Epithelial cell of proximal tubule (primary cell): Measurements from ENCODE around the gene MYO6. TPM values are rescaled to one million over a fixed set of nuclear protein-coding genes. Genes with fewer than 3 reads are reported as not detected.

ENCODE experiments used
- DNase-seq: peaks from one replicate; pipeline ENCODE4 v3.0.0-alpha.2; 2011; ENCODE audit warnings: low read depth
- H3K4me3 ChIP-seq: 2 replicates; pipeline ENCODE4 v1.5.1; 2011; ENCODE audit warnings: low read depth, mild to moderate bottlenecking, low read length
- CTCF ChIP-seq: conservative IDR thresholded peaks from 2 replicates; pipeline ENCODE4 v1.5.1; 2012; ENCODE audit warnings: low read depth, mild to moderate bottlenecking, low read length
- total RNA-seq: library from RNA; depleted of rRNA; stranded (reverse); fragments of >200 nt; gene quantifications from 2 replicates; pipeline ENCODE4 v1.2.3, GENCODE V29; 2015

MYO6 gene
- total RNA-seq, 1 donor from 2014 or later: 50.7 TPM

GRCh38 chr6:75819776-75820487 lies 70.9 kb downstream of the MYO6 start:
- DNase-seq: no peak
- no peak overlapping the region for H3K4me3 ChIP-seq
- no peak for TF ChIP-seq CTCF

DNA sequence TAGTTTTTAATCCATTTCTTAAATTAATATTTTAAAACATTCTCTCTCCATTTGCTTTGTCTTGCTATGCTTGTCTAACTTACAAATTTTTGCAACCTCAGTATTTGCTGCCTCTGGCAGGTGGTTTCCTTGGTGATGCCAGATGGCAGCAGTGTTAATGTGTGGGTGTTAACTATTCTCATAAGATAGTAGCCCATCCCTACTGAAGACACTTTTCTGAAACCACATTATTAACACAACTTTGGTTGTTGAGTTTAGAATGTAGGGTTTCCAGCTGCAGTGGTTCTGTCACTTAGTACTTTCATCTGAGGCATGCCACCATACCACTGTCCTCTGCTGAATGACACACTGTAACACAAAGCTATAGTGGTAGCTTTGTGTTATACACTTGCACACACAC lies 75.1 kb downstream of the MYO6 start:
- H3K4me3 ChIP-seq: no peak overlapping the region
- no peak for DNase-seq
- TF ChIP-seq CTCF: no peak

GRCh38 chr6:75827163-75827562 lies 78.1 kb downstream of the MYO6 start:
- DNase-seq: no peak
- no peak for TF ChIP-seq CTCF
- no peak overlapping the region for H3K4me3 ChIP-seq

GRCh38 chr6:75830959-75831885 lies 82.2 kb downstream of the MYO6 start:
- H3K4me3 ChIP-seq: no peak overlapping the region
- no peak for TF ChIP-seq CTCF
- no peak for DNase-seq

DNA sequence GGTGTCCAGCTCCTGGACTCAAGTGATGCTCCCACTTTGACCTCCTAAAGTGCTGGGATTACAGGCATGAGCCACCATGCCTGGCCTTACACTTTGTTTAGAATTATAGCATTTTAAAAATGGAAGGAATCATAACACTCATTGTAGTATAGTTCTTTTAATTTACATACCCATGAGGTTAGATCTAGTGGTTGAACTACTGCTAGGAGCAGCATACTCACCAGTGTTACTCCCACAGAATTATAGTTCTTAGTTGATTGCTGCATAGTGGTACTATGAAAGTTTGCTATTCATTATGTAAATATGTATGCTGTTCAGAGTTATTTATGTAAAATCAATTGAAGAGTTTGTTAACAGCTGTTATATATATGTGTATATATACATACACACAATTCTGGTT lies 85.4 kb downstream of the MYO6 start:
- no peak for TF ChIP-seq CTCF
- H3K4me3 ChIP-seq: no peak overlapping the region
- DNase-seq: no peak

DNA sequence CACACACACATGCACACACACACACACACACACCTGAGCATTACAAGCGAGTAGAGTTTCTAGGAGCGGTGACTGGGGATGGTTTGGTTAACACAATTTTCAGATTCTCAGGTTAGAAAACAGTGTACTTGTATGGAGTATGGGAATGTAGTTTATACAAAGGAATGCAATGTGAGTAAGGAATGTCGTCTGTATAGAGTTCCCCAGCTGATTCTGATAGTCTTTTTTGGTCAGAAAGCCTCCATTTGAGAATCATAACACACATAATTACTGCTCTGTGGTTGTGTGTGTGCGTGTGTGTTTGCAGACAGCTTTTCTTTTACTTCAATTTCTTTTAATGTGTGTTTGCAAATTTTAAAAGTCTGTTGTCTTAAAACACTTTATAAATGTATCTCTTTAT lies 93.2 kb downstream of the MYO6 start:
- no peak overlapping the region for H3K4me3 ChIP-seq
- DNase-seq: no peak
- no peak for TF ChIP-seq CTCF

GRCh38 chr6:75842732-75843131 lies 93.7 kb downstream of the MYO6 start:
- TF ChIP-seq CTCF: no peak
- no peak for DNase-seq
- no peak overlapping the region for H3K4me3 ChIP-seq
